Testis (tissue), 3 donors: ENCODE results near the gene NPAS3. TPM values are rescaled to one million over a fixed set of nuclear protein-coding genes. Genes with fewer than 3 reads are reported as not detected.

Source experiments
- DNase-seq: peaks from one replicate; pipeline ENCODE4 v3.0.0-alpha.2; 2019
- H3K27ac ChIP-seq, 2 donors: fragments of 200-600 bp; sonication (generic); one replicate each; pipeline ENCODE4 v1.5.1; 2019
- H3K27me3 ChIP-seq: fragments of 200-600 bp; sonication (generic); one replicate; pipeline ENCODE4 v1.5.1; 2019
- H3K36me3 ChIP-seq: fragments of 200-600 bp; sonication (generic); one replicate; pipeline ENCODE4 v1.5.1; 2017; ENCODE audit warnings: low read depth; ENCODE audit errors: missing control alignments
- H3K4me1 ChIP-seq: fragments of 200-600 bp; sonication (generic); one replicate; pipeline ENCODE4 v1.5.1; 2019
- H3K4me3 ChIP-seq, 2 donors: fragments of 200-600 bp; sonication (generic); one replicate each; pipeline ENCODE4 v1.5.1; 2017 to 2019
- H3K9me3 ChIP-seq: fragments of 200-600 bp; sonication (generic); one replicate; pipeline ENCODE4 v1.5.1; 2017
- CTCF ChIP-seq, 3 experiments: fragments of 450-650 bp in 2 of 3; fragments of 200-600 bp in 1 of 3; sonication (generic) in 1 of 3; IDR thresholded peaks; one replicate each; pipeline ENCODE4 v1.5.1; 2016 to 2019; ENCODE audit warnings: antibody characterized with exemption in 3 of 3, mild to moderate bottlenecking in 2 of 3, moderate library complexity in 1 of 3
- POLR2A ChIP-seq: fragments of 450-650 bp; IDR thresholded peaks from one replicate; pipeline ENCODE4 v1.6.1; 2017; ENCODE audit warnings: antibody characterized with exemption, mild to moderate bottlenecking, moderate library complexity
- WGBS, 2 donors: methylation state at CpG; one replicate each; pipeline ENCODE4 v1.1.5; 2018; 5-methylcytosine and 5-hydroxymethylcytosine counted together
- intact Hi-C: fragments of 100-400 bp; cut with DNase I; formaldehyde crosslinking; loops from one replicate; pipeline ENCODE4 v1.15.1; 2023; ENCODE audit warnings: low total_unique reads
- polyA plus RNA-seq: library from polyadenylated mRNA; stranded (reverse); fragments of 350-450 nt; fragmentation: Illumina TruSeq; extraction: RNeasy Lipid Tissue Mini Kit (QIAGEN cat#74804); gene quantifications from one replicate; pipeline ENCODE4 v1.2.3, GENCODE V29; 2014; ENCODE audit warnings: low read depth, low replicate concordance; ENCODE audit not compliant: insufficient read depth
- total RNA-seq, 2 donors: library from RNA; depleted of rRNA; stranded (reverse); fragments of >200 nt; gene quantifications; one replicate each; pipeline ENCODE4 v1.2.3, GENCODE V29; 2016

NPAS3 gene
- total and polyA plus RNA-seq, 3 donors from 2014 or later, result 1.1 to 3.7 (median 1.8) TPM

GRCh38 chr14:33704481-33704880 is 765.8 kb downstream of the NPAS3 start:
- H3K4me1 ChIP-seq, result no peaks in the 10 kb centered on the region
- no peak for DNase-seq
- H3K9me3 ChIP-seq, result no peaks in the 10 kb centered on the region
- no peak overlapping the region for H3K27ac ChIP-seq
- TF ChIP-seq CTCF (IDR thresholded peaks at IDR 0.05), result no peak
- TF ChIP-seq POLR2A, result no peak
- WGBS, 2 donors, result 92 to 93% methylated on average over 2 of the region's 2 CpGs
- no peaks in the 10 kb centered on the region for H3K27me3 ChIP-seq
- H3K36me3 ChIP-seq, result no peaks in the 10 kb centered on the region
- intact Hi-C loops, result no loop called here
- no peak overlapping the region for H3K4me3 ChIP-seq

GRCh38 chr14:33705490-33705889 is 766.8 kb downstream of the NPAS3 start:
- 82 to 90% methylated on average over 7 of the region's 7 CpGs for WGBS, 2 donors
- no peak for DNase-seq
- Histone ChIP-seq H3K9me3 (no peaks in the 10 kb centered on the region), H3K4me3 (no peak overlapping the region), H3K27ac (no peak overlapping the region), H3K36me3 (no peaks in the 10 kb centered on the region), H3K27me3 (no peaks in the 10 kb centered on the region), H3K4me1 (no peaks in the 10 kb centered on the region)
- TF ChIP-seq CTCF (IDR thresholded peaks at IDR 0.05), result no peak
- TF ChIP-seq POLR2A, result no peak
- intact Hi-C loops, result no loop called here

GRCh38 chr14:33707716-33708115 is 769.0 kb downstream of the NPAS3 start:
- Histone ChIP-seq H3K4me1 (no peaks in the 10 kb centered on the region), H3K4me3 (no peak overlapping the region), H3K9me3 (no peaks in the 10 kb centered on the region), H3K36me3 (no peaks in the 10 kb centered on the region), H3K27ac (no peak overlapping the region), H3K27me3 (no peaks in the 10 kb centered on the region)
- intact Hi-C loops, result no loop called here
- TF ChIP-seq POLR2A (no peak), CTCF (IDR thresholded peaks at IDR 0.05) (no peak)
- DNase-seq, result no peak
- WGBS, 2 donors, result 76 to 78% methylated on average over 6 of the region's 6 CpGs

GRCh38 chr14:33709283-33709682 is 770.6 kb downstream of the NPAS3 start:
- DNase-seq, result no peak
- Histone ChIP-seq H3K9me3 (no peaks in the 10 kb centered on the region), H3K36me3 (no peaks in the 10 kb centered on the region), H3K27ac (no peak overlapping the region), H3K4me1 (no peaks in the 10 kb centered on the region), H3K27me3 (no peaks in the 10 kb centered on the region), H3K4me3 (no peak overlapping the region)
- no peak for TF ChIP-seq POLR2A
- TF ChIP-seq CTCF (IDR thresholded peaks at IDR 0.05), result no peak
- 87 to 93% methylated on average over 4 of the region's 4 CpGs for WGBS, 2 donors
- intact Hi-C loops, result no loop called here

- Histone ChIP-seq H3K27ac (no peak overlapping the region), H3K4me1 (no peaks in the 10 kb centered on the region)
- no peak for DNase-seq
Observed at GRCh38 chr14:33709711-33710110, 771.0 kb downstream of the NPAS3 start.

More at GRCh38 chr14:33709711-33710110, 771.0 kb downstream of the NPAS3 start:
- TF ChIP-seq CTCF (IDR thresholded peaks at IDR 0.05) (no peak), POLR2A (no peak)
- 96 to 100% methylated on average over 3 of the region's 3 CpGs for WGBS, 2 donors
- no peak overlapping the region for H3K4me3 ChIP-seq
- no peaks in the 10 kb centered on the region for H3K9me3 ChIP-seq
- intact Hi-C loops, result no loop called here
- H3K27me3 ChIP-seq, result no peaks in the 10 kb centered on the region
- H3K36me3 ChIP-seq, result no peaks in the 10 kb centered on the region
